CD4-positive, alpha-beta T cell treated with Interleukin-17A for 4 hours (primary cell): Measurements from ENCODE around the gene EXPH5.

Source experiments
- DNase-seq: peaks from one replicate; pipeline ENCODE4 v3.0.0-alpha.2; 2020; ENCODE audit warnings: mixed read lengths

EXPH5 gene

GRCh38 chr11:108500721-108501120 lies 92.8 kb downstream of the EXPH5 start:
- no peak for DNase-seq

- no peak for DNase-seq
These were observed 93.4 kb downstream of the EXPH5 start for GRCh38 chr11:108500169-108500568.

- DNase-seq = peak; percentile 3
These were observed 94.7 kb downstream of the EXPH5 start for GRCh38 chr11:108498816-108499408.

GRCh38 chr11:108498046-108498815 lies 95.3 kb downstream of the EXPH5 start, which contains the start of gene POGLUT3:
Gene POGLUT3 (minus strand): TSS chr11:108498384. CDS start chr11:108498366, 18 bp downstream.
- peak; percentile 58 for DNase-seq

- DNase-seq = peak; percentile 69
These were observed 96.1 kb downstream of the EXPH5 start for GRCh38 chr11:108497317-108498045.

- peak; percentile 3 for DNase-seq
These were observed 96.8 kb downstream of the EXPH5 start for GRCh38 chr11:108496643-108497256.

- DNase-seq = no peak
These were observed 98.2 kb downstream of the EXPH5 start for GRCh38 chr11:108495326-108495725.

- DNase-seq = no peak
These were observed 99.4 kb downstream of the EXPH5 start for GRCh38 chr11:108494182-108494581.

- no peak for DNase-seq
These were observed 101.6 kb downstream of the EXPH5 start for GRCh38 chr11:108491936-108492335.

GRCh38 chr11:108486828-108487227 lies 106.7 kb downstream of the EXPH5 start:
- DNase-seq = no peak

- no peak for DNase-seq
These were observed 107.2 kb downstream of the EXPH5 start for GRCh38 chr11:108486331-108486730.

GRCh38 chr11:108483163-108483562 lies 110.4 kb downstream of the EXPH5 start:
- DNase-seq = no peak

- no peak for DNase-seq
These were observed 118.7 kb downstream of the EXPH5 start for GRCh38 chr11:108474664-108475463.

- no peak for DNase-seq
These were observed 120.9 kb downstream of the EXPH5 start for GRCh38 chr11:108472681-108473080.

GRCh38 chr11:108468478-108468864 lies 125.1 kb downstream of the EXPH5 start:
- no peak for DNase-seq

GRCh38 chr11:108467091-108467823 lies 126.3 kb downstream of the EXPH5 start, which contains the start of gene C11orf65:
Gene C11orf65 (minus strand): TSS chr11:108467529. CDS start chr11:108461559, 5,970 bp downstream.
- DNase-seq = peak; percentile 96

GRCh38 chr11:108466405-108466804 lies 127.2 kb downstream of the EXPH5 start:
- no peak for DNase-seq
